Parathyroid adenoma (tissue), 2 donors: ENCODE results near the gene NCOA3.

Source experiments
- H2AFZ ChIP-seq: fragments of 300-600 bp; sonication (generic); one replicate; pipeline ENCODE4 v1.7.0; 2017; ENCODE audit warnings: antibody characterized with exemption, mild to moderate bottlenecking
- H3K27ac ChIP-seq: fragments of 300-600 bp; sonication (generic); one replicate; pipeline ENCODE4 v1.7.0; 2017
- H3K27me3 ChIP-seq: fragments of 300-600 bp; sonication (generic); one replicate; pipeline ENCODE4 v1.7.0; 2017; ENCODE audit warnings: low read length; ENCODE audit not compliant: control insufficient read depth, insufficient read depth
- H3K36me3 ChIP-seq: fragments of 300-600 bp; sonication (generic); one replicate; pipeline ENCODE4 v1.7.0; 2017; ENCODE audit warnings: low read length; ENCODE audit not compliant: control insufficient read depth, insufficient read depth
- H3K4me1 ChIP-seq: fragments of 300-600 bp; sonication (generic); one replicate; pipeline ENCODE4 v1.7.0; 2017; ENCODE audit warnings: control low read depth
- H3K4me2 ChIP-seq: fragments of 300-600 bp; sonication (generic); one replicate; pipeline ENCODE4 v1.7.0; 2017; ENCODE audit warnings: low read length
- H3K4me3 ChIP-seq: fragments of 300-600 bp; sonication (generic); one replicate; pipeline ENCODE4 v1.7.0; 2017; ENCODE audit warnings: low read depth, low read length
- H3K79me2 ChIP-seq: fragments of 300-600 bp; sonication (generic); one replicate; pipeline ENCODE4 v1.7.0; 2017; ENCODE audit warnings: control low read depth
- H3K9ac ChIP-seq: fragments of 300-600 bp; sonication (generic); one replicate; pipeline ENCODE4 v1.7.0; 2017; ENCODE audit warnings: mild to moderate bottlenecking
- H3K9me3 ChIP-seq: fragments of 300-600 bp; sonication (generic); one replicate; pipeline ENCODE4 v1.7.0; 2017; ENCODE audit warnings: low read length; ENCODE audit not compliant: control insufficient read depth
- TF ChIP-seq, protein P1 (sequence below): fragments of 300-600 bp; sonication (generic); IDR thresholded peaks from one replicate; pipeline ENCODE4 v1.7.0; 2017; ENCODE audit warnings: antibody characterized with exemption, mild to moderate bottlenecking
- donor health status: primary hyperparathyroidism.

NCOA3 gene

DNA sequence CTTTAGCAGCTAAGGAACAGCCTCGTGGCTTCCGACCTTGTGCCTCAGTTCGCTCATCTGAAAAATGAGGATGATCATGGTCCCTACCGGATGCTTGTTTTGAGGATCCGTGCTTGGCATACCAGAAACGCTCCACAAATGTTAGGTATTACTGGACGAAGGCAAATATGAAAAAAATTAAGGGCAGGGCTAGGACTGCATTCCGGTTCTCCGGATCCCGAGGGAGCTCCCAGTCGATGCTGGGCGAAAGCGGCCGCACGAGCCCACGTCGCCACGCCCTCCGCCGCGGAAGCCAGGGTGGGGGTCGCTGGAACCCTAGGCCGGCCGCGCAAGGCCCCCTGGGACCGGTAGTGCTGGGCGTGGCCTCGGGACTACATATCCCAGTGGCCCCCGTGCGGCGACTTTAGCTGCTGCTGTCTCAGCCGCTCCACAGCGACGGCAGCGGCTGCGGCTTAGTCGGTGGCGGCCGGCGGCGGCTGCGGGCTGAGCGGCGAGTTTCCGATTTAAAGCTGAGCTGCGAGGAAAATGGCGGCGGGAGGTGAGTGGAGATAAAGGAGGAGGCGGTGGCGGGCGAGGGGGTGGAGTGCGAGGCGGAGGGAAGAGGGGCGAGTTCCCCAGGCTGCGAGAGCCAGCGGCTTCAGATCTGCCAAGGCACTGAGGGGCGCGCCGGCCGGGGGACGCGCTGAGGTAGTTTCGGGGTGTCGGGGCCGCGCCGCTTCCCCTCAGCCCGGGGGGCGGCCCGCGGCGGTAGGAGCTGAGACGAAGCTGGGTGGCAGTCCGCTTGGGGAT is at the start of gene NCOA3:
NCOA3 (plus strand) TSS at position 406 of the 789 bp plus-strand sequence. CDS start 120,361 bp downstream, outside the sequence.
- H3K36me3 ChIP-seq: no peaks in the 10 kb centered on the region
- H3K27ac ChIP-seq: peak within 1 kb of the TSS; percentile 68
- peak within 1 kb of the TSS; percentile 81 for H2AFZ ChIP-seq
- H3K9ac ChIP-seq: peak within 1 kb of the TSS; percentile 85
- H3K4me1 ChIP-seq: peaks cover 6% of the 10 kb centered on the region
- H3K79me2 ChIP-seq: peaks cover 15% of the 10 kb centered on the region
- no peaks in the 10 kb centered on the region for H3K9me3 ChIP-seq
- H3K27me3 ChIP-seq: no peaks in the 10 kb centered on the region
- H3K4me2 ChIP-seq: peak within 1 kb of the TSS; percentile 85
- peak within 1 kb of the TSS; percentile 74 for H3K4me3 ChIP-seq
- TF ChIP-seq, protein P1, sequence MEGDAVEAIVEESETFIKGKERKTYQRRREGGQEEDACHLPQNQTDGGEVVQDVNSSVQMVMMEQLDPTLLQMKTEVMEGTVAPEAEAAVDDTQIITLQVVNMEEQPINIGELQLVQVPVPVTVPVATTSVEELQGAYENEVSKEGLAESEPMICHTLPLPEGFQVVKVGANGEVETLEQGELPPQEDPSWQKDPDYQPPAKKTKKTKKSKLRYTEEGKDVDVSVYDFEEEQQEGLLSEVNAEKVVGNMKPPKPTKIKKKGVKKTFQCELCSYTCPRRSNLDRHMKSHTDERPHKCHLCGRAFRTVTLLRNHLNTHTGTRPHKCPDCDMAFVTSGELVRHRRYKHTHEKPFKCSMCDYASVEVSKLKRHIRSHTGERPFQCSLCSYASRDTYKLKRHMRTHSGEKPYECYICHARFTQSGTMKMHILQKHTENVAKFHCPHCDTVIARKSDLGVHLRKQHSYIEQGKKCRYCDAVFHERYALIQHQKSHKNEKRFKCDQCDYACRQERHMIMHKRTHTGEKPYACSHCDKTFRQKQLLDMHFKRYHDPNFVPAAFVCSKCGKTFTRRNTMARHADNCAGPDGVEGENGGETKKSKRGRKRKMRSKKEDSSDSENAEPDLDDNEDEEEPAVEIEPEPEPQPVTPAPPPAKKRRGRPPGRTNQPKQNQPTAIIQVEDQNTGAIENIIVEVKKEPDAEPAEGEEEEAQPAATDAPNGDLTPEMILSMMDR: peak; percentile 67

DNA sequence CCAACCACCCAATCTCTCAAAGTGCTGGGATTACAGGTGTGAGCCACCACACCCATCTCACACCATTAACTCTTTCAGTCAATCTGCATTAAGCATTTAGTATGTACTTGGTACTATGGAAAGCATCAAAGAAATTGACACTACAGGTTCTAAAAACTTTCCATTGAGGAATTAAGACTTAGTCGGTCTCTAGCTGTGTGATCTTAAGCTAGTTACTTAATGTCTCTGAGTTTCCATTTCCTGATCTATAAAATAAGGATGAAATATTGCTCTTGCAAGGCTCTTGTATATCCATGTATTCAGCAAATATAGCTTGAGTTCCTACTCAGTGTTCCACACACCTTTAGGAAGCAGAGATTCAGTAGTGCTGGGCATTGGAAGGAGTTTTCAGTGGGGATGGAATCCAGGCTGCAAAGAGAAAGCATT is 48.9 kb upstream of the NCOA3 start:
- no peak overlapping the region for H3K9ac ChIP-seq
- TF ChIP-seq, protein P1: no peak
- no peaks in the 10 kb centered on the region for H3K9me3 ChIP-seq
- H3K4me3 ChIP-seq: no peak overlapping the region
- H3K4me2 ChIP-seq: no peak overlapping the region
- no peaks in the 10 kb centered on the region for H3K79me2 ChIP-seq
- H3K27me3 ChIP-seq: no peaks in the 10 kb centered on the region
- no peaks in the 10 kb centered on the region for H3K4me1 ChIP-seq
- no peak overlapping the region for H2AFZ ChIP-seq
- H3K36me3 ChIP-seq: no peaks in the 10 kb centered on the region
- no peak overlapping the region for H3K27ac ChIP-seq

DNA sequence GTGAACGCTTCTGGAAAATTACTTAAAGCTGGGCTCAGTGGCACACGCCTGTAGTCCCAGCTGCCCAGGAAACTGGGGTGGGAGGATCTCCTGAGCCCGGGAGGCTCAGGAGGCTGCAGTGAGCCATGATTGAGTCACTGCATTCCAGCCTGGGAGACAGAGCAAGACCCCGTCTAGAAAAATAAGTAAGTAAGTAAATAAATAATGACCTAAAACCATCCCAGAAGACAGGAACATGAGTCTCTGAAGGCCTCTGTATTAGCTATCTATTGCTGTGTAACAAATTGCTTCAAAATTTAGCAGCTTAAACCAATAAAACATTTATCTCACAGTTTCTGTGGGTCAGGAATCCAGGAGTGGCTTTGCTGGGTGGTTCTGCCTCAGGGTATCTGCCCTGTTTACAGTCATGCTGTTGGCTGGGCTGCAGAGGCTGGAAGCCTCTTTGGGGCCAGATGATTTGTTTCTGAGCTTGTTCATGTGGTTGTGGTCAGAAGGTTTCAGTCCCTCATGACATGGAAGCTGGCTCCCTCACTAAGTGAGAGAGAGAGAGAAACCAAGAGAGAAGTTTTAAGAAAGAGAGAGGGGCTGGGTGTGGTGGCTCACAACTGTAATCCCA is 48.4 kb upstream of the NCOA3 start:
- Histone ChIP-seq H3K36me3 (no peaks in the 10 kb centered on the region), H2AFZ (no peak overlapping the region), H3K27ac (no peak overlapping the region), H3K4me2 (no peak overlapping the region), H3K79me2 (no peaks in the 10 kb centered on the region), H3K9ac (no peak overlapping the region), H3K4me1 (no peaks in the 10 kb centered on the region), H3K4me3 (no peak overlapping the region), H3K9me3 (no peaks in the 10 kb centered on the region), H3K27me3 (no peaks in the 10 kb centered on the region)
- TF ChIP-seq, protein P1: no peak

DNA sequence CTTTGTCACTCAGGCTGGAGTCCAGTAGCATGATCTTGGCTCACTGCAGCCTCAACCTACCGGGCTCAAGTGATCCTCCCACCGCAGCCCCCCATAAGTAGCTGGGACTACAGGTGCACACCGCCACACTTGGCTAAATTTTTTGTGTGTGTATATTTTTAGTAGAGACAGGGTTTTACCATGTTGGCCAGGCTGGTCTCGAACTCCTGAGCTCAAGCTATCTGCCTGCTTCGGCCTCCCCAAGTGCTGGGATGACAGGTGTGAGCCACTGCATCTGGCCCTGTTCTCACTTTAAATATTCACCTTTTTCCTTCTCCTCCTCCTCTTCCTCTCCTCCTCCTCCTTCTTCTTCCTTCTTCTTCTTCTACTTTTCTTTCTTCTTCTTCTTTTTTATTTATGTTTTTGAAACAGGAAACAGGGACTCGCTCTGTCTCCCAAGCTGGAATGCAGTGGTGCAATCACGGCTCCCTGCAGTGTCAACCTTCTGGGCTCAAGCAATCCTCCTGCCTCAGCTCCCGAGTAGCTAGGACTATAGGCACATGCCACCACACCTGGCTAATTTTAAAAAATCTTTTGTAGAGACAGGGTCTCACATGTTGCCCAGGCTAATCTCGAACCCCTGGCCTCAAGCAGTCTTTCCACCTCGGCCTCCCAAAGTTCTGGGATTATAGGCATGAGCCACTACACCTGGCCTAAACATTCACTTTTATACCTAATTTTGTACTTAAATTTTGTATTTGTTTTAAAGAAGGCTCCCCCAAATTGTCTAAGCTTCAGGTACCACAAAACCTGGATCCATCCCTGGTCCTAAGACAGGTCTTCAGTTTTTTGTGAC is 47.2 kb upstream of the NCOA3 start:
- TF ChIP-seq, protein P1: no peak
- H3K27ac ChIP-seq: no peak overlapping the region
- H3K4me3 ChIP-seq: no peak overlapping the region

More for the DNA sequence above, 47.2 kb upstream of the NCOA3 start:
- no peak overlapping the region for H2AFZ ChIP-seq
- no peaks in the 10 kb centered on the region for H3K79me2 ChIP-seq
- no peaks in the 10 kb centered on the region for H3K4me1 ChIP-seq
- H3K4me2 ChIP-seq: no peak overlapping the region
- no peaks in the 10 kb centered on the region for H3K9me3 ChIP-seq
- no peaks in the 10 kb centered on the region for H3K36me3 ChIP-seq
- H3K9ac ChIP-seq: no peak overlapping the region
- no peaks in the 10 kb centered on the region for H3K27me3 ChIP-seq
